ENCODE results near the gene PTTG1IP2.

DNA sequence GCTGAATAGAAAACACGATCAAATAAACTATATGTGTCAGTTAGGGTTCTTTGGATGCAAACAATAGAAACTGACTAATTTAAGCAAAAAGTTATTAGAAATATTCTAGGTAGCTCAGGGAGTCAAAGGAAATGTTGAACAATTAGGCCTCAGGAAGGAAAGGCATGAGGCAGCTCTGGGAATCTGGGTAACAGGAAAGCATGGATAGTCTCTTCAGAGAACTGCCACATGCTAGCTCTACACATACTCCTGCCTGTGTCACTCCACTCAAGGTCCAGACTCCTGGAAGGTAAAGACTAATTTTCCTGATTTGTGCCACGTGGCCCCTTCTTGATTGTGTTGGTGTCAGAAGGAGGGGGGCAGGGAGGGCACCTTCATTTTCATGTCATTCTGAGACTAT, 23.8 kb upstream of the PTTG1IP2 start:
- TF ChIP-seq, protein P1, sequence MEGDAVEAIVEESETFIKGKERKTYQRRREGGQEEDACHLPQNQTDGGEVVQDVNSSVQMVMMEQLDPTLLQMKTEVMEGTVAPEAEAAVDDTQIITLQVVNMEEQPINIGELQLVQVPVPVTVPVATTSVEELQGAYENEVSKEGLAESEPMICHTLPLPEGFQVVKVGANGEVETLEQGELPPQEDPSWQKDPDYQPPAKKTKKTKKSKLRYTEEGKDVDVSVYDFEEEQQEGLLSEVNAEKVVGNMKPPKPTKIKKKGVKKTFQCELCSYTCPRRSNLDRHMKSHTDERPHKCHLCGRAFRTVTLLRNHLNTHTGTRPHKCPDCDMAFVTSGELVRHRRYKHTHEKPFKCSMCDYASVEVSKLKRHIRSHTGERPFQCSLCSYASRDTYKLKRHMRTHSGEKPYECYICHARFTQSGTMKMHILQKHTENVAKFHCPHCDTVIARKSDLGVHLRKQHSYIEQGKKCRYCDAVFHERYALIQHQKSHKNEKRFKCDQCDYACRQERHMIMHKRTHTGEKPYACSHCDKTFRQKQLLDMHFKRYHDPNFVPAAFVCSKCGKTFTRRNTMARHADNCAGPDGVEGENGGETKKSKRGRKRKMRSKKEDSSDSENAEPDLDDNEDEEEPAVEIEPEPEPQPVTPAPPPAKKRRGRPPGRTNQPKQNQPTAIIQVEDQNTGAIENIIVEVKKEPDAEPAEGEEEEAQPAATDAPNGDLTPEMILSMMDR (IDR thresholded peaks at IDR 0.05) = no peak
- TF ChIP-seq, protein P2, sequence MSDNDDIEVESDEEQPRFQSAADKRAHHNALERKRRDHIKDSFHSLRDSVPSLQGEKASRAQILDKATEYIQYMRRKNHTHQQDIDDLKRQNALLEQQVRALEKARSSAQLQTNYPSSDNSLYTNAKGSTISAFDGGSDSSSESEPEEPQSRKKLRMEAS (IDR thresholded peaks at IDR 0.05) = no peak
- TF ChIP-seq RAD21 (conservative IDR thresholded peaks at IDR 0.05 in 1 of 2, IDR thresholded peaks at IDR 0.05 in 1 of 2) = no peak
- TF ChIP-seq, protein P3, sequence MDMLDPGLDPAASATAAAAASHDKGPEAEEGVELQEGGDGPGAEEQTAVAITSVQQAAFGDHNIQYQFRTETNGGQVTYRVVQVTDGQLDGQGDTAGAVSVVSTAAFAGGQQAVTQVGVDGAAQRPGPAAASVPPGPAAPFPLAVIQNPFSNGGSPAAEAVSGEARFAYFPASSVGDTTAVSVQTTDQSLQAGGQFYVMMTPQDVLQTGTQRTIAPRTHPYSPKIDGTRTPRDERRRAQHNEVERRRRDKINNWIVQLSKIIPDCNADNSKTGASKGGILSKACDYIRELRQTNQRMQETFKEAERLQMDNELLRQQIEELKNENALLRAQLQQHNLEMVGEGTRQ (IDR thresholded peaks at IDR 0.05) = no peak
- no peak for TF ChIP-seq KDM1A (IDR thresholded peaks at IDR 0.05; ENCODE audit: low read depth)
- TF ChIP-seq, protein P4, sequence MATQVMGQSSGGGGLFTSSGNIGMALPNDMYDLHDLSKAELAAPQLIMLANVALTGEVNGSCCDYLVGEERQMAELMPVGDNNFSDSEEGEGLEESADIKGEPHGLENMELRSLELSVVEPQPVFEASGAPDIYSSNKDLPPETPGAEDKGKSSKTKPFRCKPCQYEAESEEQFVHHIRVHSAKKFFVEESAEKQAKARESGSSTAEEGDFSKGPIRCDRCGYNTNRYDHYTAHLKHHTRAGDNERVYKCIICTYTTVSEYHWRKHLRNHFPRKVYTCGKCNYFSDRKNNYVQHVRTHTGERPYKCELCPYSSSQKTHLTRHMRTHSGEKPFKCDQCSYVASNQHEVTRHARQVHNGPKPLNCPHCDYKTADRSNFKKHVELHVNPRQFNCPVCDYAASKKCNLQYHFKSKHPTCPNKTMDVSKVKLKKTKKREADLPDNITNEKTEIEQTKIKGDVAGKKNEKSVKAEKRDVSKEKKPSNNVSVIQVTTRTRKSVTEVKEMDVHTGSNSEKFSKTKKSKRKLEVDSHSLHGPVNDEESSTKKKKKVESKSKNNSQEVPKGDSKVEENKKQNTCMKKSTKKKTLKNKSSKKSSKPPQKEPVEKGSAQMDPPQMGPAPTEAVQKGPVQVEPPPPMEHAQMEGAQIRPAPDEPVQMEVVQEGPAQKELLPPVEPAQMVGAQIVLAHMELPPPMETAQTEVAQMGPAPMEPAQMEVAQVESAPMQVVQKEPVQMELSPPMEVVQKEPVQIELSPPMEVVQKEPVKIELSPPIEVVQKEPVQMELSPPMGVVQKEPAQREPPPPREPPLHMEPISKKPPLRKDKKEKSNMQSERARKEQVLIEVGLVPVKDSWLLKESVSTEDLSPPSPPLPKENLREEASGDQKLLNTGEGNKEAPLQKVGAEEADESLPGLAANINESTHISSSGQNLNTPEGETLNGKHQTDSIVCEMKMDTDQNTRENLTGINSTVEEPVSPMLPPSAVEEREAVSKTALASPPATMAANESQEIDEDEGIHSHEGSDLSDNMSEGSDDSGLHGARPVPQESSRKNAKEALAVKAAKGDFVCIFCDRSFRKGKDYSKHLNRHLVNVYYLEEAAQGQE (IDR thresholded peaks at IDR 0.05) = no peak
- no peak for TF ChIP-seq SREBF2 (IDR thresholded peaks at IDR 0.05)
- no peak for TF ChIP-seq POLR2A (IDR thresholded peaks at IDR 0.05; ENCODE audit: low read length)
- no peak for TF ChIP-seq JUNB (IDR thresholded peaks at IDR 0.05)
- TF ChIP-seq CEBPB (IDR thresholded peaks at IDR 0.05) = no peak
- TF ChIP-seq SMC3 (IDR thresholded peaks at IDR 0.05) = no peak

Measured in A549 (cell line).